Central memory CD4-positive, alpha-beta T cell (primary cell): ENCODE measurements around the gene ITGA6.

Experiments
- DNase-seq: peaks from one replicate; pipeline ENCODE4 v3.0.0; 2022

Gene ITGA6

DNA sequence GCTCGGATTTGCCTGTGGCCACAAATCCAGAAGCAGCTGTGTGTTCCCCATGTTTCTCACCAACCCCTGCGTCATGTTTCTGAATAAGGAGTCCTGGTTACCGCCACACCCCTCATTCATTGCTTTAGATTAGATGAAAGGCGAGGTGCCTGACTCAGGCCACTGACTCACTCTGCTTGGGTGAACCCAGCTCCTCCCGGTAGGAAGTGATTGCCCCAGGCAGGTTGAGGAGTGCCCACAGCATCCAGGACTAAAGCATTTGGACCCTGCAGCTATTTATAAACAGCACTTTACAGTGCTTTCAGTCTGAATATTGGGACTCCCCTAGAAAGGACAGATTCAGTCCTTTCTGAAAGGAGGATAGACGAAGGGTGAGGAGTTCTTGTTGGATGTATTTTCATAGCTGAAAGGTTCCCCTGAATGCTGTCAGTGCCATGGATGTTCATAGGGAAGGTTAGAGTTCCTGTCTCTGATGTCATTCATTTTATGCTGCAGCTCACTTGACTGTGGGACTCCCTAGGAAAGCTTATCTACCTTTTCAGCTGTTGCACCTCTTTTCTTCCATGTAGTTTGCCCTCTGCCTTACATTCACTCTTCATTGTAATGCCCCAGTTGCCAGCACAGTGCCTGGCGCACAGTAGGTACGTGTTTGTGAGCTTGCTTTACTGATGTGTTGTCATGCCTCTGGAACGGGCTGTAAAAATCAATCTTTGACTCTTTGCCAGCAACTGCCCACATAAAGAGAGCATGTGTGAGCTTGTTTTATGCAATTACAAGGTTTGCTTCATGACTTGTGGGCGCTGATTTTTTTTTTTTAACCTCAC lies 14.9 kb downstream of the ITGA6 start:
- DNase-seq, result no peak

DNA sequence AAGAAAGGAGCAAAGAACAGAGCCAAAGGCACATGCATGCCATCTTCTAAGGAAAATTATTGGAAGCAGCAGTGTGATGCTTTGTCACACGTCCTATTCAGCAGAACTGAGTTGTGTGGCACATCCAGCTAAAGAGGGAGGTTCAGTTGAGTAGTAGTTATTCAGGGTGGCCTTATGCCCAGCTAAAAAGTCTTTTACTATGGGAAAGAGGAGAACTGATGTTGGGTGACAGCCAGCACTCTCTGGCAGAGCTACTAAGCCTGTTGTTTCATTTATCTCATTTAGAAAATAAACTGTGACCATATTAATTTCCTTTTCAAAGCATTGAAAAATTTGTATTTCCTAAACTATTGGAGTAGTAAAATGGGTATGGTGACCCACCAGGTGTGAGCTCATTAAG lies 18.5 kb downstream of the ITGA6 start:
- no peak for DNase-seq

DNA sequence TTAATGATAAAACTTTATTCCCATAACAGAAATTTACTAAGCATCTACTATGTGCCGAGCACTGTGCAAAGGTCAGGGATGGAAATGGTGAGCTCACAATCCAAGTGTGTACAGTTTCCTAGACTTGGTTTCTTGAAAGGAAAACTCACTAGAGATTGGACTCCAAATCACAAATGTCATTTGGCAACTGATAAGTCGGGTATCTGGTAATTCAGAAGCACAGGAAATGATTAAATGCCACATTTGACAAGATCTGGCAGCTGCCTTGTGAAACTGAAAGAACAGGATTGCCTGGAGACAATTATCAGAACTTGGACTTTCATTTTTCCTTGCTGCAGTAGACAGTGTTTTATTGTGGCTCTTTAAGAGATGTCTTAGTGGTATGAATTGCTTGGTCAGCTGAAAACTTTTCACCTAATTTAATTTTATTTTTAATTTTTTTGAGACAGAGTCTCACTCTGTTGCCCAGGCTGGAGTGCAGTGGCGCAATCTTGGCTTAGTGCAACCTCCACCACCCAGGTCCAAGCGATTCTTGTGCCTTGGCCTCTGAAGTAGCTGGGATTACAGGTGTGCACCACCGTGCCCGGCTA lies 19.2 kb downstream of the ITGA6 start:
- no peak for DNase-seq

DNA sequence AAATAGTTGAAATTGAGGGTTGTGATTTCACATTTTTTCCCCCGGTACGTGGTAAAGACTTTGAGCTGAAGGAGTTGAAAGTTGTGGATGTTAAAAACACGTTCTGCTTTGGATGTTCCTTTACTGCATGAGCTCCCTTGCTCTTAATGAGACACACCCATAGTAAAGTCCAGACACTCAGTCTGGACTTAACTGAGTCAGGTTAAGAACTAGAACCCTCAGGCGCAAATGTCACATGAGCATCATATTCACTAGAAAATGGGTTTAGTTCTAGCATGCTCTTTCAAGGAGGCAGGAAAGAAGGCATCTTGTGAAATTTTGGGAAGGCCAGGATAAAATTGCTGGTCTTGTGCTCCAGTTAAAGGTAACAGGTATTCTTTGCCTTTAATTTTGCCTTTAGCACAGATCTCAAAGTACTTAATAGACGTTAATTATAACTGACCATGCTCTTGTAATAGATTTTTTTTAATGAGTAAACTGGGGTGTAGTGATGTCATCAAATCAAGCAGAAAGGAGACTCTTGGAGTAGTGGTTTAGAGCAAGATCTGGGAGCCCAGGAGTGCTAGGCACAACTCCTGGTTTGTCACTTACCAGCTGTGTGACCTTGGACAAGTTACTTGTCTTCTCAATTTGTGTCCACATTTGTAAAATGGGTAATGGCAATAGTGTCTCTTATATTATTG lies 20.6 kb downstream of the ITGA6 start:
- DNase-seq, result no peak

DNA sequence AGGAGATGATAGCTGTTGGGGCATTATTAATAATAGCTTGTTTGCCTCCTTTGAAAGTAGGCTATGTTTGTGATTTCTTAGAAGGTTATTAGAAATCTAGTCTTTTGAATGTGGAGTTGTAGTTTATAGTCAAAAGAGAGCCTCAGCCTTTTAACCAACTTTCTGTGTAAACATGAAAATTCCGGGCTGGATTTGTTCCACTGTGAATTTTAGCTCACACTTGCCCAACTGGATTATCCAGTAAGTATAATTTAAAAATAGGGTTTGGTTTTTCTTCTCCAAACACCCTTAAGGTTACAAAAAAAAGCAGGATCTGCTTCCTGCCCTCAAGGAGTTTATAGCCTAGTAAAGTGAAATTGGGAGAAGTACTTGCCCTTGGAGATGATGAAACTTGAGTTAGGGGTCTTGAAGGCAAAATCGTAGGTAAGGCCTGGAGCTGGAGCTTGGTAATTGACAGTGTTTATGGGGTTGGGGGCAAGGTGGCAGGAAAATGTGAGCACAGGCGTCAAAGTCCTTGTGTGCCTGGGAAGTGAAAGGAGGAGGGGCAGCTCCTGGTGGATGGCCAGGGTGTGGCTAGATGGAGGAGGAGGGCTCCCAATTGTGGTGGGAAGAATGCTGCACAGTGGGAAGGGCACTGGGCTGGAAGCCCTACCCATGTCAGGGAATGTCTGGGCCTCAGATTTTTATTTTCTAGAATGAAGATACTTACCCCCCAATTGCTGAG lies 21.3 kb downstream of the ITGA6 start:
- no peak for DNase-seq

DNA sequence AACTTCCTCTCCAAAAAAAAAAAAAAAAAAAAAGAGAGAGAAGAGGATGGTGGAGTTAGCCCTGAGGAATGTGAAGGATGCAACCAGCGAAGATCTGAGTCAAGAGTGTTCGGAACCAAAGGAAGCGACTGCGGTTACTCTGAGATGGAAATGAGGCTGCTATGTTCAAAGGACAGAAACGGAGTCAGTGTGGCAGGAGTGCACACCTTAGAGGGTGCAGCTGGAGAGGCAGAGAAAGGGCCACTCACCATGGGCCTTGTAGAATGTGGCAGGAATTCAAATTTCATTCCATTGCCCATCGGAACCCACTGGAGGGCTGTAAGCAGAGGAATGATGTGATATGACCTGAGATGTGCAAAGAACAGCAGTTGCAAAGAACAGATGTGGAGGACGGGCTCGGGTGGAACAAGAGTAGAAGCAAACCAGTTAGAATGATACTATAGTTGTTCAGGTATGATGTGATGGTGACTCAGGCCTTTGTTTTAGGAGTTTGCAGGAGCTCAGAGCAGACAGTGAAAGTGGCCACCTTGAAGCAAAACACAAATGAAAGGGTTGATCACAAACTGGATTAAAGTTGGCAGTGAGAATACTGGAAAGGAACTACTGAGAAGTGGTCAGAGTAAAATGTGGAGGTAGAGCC lies 22.6 kb downstream of the ITGA6 start:
- DNase-seq, result no peak

DNA sequence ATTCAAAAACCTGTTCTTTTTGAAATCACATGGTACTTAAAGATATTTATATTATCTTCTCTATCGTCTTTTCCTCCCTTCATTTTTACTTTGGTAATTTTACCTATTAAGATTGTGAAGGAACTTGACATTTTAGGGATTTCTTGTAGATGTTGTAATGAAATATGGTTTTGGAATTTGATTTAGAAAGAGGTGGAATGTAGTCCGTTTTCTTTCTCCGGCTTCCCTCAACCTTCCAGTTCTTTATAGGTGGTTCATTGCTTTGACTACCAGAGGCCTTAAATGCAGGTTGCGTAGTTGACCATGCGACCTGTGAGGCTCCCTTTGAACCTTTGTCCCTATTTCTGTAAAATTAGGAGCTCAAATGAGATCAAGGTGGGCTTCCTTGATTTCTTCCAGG lies 24.5 kb downstream of the ITGA6 start:
- DNase-seq, result no peak

DNA sequence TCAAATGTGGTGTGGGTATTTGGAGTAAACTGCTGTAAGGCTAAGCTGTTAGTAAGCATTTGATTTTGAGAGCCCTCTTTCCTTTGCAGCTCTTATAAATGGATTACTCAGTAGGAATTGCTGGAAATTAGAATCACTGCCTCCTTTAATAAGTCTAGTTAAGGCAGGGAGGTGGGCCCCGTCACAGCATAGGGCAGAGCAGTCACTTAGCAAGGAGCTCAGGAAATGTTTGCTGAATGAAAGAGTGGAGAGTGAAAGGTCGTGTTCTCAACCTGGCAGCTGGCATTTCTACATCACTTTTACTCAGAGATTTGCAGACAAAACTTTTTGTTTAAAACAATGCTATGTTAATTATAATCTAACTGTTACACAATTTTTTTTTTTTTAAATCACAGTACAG lies 25.5 kb downstream of the ITGA6 start:
- no peak for DNase-seq

DNA sequence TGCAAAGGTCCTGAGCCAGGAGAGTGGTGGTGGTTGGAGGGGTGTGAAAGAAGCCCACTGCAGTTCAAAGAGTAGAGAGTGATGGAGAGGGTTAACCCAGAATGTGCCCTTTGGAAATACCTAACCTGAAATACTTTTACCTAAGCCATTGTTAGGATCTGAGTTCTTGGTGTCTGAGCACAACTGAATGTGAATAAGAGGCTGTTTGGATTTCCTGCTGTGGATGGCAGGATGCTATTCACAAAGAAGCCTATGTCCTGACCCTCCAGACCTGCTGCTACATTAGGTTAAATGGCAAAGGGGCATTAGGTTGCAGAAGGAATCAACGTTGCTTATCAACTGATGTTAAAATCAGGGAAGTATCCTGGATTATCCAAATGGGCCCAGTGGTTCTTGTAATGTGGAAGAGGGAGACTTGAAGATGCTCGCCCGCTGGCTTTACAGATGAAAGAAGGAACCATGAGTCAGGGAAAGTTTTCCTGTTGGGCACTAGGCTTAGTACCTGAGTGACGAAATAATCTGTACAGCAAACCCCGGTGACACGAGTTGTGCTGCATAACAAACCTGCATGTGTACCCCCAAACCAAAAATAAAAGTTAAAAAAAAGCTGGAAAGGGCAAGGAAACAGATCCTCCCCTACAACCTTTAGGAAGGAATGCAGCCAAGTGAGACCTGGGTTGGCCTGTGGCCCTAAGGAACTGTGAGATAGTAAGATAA lies 27.2 kb downstream of the ITGA6 start:
- DNase-seq, result no peak

DNA sequence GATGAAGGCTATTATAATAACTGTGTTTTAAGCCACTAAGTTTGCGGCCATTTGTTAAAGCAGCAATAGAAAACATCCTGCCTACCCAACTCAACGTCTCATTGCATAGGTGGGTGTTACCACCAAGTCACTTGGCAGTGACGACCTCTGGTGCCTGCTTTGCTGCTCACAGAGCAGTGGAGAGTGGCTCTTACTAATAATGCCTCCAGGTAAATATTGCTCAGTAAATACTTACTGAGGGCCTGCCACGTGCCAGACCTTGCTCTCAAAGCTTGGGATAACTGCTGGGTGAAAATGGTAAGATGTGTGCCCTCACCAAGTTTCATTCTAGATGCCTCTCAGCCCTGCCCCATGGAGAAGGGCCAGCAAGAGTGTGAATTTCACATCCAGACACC lies 27.7 kb downstream of the ITGA6 start:
- no peak for DNase-seq

DNA sequence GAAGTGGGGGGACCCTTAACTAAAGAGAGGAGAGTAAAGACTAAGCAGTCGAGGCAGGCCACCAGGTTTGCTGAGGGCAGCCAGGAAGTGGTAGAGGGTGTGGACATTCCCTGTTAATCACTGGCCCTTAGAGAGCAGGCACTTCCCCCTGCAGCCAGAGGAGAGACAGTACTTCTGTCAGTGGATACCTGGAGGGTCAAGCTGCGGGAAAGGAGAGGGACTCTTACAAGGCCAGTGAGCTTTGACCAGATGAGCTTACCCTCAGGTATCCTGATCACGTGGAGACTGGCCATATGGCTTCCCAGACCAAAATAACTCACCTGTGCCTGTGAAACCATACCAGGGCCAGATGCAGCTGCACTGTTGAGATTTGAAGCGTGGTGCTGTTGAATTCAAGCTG lies 28.6 kb downstream of the ITGA6 start:
- no peak for DNase-seq

DNA sequence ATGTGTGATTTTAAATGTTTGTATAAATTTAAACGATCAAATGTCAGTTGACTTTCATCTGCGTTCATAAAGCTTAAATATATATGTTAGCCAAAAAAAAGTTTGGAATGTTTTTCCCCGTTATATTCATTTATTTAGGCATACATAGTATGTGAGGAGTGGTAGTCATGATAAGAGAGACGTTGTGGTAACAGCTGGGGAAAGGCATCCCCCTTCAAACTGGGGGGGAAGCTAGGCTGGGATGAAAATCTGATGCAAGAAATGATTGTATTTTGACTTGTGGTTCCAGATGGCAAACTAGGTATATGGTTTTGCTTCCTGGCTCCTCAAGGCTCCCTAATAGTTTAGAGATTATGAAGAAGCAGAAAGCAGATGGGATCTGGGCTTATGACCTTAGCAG lies 30.1 kb downstream of the ITGA6 start:
- DNase-seq, result no peak

DNA sequence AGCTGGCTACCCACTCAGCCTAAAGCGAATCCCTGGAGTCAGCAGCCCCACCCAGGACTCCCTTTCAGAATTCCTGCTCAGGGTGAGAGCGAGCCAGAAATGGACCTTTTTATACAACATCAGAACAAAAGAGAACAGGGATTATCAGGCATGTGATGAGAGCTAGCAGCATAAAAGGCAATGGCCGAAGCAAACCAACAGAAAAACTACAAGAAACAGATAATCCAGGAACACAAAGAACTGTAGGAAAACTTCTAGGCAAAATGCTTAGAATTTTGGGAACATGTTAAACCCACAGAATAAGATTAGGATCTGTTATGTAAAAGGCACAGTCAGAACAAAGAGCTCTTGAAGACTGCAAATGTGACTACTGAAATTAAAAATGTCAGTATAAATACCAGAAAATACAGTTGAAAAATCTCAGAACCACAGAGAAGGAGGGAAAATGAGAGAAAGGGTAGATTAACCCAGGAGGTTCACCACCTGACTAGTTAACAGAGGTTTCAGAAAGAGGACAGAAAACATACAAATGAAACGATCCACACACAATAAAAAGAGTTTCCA lies 31.3 kb downstream of the ITGA6 start:
- no peak for DNase-seq

DNA sequence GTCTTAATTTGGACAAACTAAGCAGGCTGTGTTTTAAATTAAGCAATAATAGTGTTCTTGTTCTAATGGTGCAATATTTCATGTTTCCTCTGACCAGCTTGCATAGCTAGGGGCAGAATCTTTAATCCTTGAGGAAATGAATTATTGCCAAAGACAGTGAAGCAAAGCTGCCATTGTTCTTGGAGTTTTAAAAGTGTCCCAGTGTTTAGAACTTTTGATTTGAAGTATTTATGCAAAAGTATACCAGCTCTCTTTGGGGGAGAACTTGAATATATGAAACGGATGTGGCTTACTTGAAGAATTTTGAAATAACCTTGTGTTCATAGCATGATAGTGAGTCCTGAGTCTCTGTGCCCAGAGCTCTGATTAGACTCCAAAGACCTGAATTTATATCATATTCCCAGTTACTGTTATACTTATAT lies 33.4 kb downstream of the ITGA6 start:
- DNase-seq, result no peak

DNA sequence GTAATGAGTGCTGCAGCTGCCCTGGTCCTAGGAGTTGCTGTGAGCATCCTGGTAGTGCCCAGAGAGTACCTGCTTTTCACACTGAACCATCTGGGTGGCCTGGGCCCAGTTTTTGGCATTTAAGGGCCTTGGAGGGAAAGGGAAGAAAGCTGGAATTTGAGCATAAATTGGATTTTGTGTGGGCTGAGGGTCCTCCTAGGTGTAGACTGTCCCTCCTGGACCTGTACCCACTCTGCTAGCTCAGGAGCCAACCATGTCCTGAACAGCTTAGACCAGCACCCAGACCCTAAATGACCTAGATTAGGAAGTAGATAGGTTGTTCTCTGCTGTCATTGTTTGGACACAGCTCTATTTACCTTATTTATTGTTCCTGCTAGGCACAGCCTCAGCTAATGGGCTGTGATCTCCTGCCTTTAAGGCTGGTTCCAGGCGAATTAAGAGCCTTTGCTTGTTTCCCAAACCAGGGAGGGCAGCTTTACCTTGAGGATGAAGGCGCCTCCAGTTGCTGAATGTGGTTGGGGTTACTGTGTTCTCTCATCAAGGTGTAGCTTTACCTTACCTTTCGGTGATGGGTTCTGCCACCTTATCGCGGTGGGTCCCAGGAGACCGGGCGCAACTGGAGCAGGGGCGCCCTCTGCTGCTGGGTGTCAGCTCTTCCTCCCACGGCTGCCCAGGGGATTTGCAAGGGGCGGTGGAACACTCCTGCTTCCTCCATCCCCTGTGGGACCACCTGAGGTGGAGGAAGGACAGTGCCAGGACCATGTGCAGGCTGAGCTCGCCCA lies 34.4 kb downstream of the ITGA6 start:
- peak; percentile 64 for DNase-seq

DNA sequence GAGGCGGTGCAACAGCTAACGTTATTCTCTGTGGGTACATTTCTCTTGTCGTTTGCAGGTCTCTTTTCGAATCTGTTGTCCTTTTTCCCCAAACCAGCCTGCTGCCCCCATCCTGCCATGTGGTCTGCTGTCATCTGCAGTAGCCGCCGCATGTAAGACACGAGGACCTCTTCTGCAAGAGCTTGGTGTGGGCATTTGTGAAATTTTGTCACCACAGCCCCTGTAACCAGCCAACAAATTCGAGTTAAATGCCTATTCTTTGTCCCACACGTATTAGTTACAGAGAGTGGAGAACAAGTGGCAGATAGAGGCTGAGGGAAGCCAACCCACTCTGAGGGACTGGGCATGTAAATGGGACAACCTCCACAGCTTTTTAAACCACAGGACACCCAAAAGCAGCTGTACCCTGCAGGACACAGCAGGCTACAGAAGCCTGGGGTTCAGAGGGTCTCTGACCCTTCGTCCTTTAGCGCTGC lies 35.0 kb downstream of the ITGA6 start:
- no peak for DNase-seq

DNA sequence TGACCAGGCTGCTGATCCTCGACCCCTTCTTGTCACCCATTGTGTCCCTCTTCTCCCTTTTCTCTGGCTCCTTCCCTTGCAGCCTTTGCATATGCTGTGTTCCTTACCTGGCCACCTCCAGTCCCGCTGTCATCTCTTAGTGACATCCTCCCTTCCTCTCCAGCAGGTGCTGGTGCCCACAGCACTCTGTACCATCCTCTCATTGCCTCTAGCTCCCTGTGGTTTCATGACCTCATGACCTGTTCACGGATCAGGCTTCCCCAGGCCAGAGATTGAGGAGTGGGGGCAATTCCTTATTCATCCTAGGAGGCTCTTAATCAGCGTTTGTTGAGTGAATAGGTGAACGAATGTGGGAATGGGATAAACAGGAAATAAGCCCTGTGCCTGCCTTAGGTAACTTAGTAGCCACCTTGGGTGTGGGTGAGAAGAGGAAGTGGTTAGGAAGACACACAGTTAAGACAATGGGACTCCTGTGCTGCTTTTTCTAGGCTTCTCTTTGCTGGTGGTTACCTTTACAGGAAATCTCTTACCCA lies 35.5 kb downstream of the ITGA6 start:
- peak; percentile 84 for DNase-seq

DNA sequence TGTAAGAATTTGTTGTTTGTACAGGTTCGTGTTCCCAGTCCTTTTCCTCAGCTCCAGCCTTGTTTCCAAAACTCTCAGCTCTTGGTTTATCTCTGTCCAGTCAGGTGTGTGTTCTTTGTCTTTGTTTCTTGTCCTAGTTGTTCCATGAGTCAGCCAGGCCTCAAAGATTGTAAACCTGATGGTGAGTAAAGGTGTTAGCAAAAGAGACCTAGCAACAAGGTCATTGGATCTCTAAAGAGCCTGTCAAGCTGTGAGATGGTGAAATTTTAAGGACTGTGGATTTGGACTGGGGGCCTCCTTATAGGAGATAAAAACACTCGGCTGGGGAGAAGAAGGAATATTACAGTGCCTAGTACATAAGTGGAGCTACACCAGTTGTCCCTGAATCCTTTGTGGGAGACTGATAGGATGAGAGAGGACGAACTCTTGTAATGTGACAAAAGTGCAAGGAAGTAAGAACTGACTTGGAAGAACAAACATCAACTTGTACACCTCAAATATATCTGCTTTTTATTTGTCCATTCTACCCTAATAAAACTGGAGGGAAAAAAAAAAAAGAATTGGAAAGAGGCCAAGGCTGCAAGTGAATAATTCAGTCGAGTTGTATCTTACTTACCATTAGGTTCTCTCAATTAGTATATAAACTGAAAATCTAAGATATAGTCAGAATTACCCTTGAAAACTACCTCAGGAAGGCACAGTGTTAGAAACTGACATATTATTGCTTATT lies 37.2 kb downstream of the ITGA6 start:
- no peak for DNase-seq

DNA sequence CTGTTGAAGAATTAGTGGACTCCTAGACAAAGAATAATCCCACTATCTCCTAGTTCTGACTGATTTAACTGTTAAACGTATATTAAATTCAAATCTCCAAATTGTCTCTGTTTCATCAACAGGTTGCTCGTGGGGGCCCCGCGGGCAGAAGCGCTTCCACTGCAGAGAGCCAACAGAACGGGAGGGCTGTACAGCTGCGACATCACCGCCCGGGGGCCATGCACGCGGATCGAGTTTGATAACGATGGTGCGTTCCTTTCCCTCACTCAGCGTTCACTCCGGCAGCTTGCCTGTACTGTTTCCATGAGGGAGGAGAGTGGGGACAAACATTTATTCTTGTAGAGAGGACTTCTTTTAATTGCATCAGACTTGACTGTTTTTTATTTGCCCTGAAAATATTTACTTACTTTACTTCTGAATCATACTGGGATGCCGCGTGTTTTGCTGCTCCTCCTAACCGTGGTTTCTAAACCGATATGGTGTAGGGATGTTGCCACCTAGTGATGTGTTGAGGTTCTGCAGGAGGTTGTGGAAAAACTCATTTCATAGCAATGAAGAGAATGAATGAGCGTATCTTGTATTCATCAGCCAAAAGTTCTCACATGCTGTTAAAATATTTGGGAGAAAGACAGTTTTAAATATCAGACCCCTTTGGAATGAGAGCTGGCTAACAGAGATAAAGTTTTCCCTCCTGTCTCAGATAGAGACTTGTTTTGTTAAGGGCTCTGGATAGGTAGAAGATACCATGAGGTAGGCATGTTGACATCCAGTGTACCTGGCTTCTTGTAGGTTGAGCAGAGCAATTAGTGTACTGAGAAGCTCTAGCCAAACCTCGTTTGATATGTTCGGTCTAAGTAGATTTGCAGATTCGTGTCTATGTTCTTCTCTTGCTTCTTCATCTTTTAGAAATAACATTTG lies 38.3 kb downstream of the ITGA6 start:
- peak; percentile 72 for DNase-seq
